HG03457 (cell line): ENCODE measurements around the gene FOXC2.
"Not testable (repeated sequence)": the region's sequence is repeated elsewhere in the genome, so short reads cannot be mapped to it uniquely, and the experiment has no call there.

Source experiments
- ATAC-seq: cut with Tn5 transposase; IDR thresholded peaks from one replicate; pipeline ENCODE4 v1.9.1; 2021; ENCODE audit warnings: moderate number of reproducible peaks; ENCODE audit not compliant: unreplicated experiment

FOXC2 gene

DNA sequence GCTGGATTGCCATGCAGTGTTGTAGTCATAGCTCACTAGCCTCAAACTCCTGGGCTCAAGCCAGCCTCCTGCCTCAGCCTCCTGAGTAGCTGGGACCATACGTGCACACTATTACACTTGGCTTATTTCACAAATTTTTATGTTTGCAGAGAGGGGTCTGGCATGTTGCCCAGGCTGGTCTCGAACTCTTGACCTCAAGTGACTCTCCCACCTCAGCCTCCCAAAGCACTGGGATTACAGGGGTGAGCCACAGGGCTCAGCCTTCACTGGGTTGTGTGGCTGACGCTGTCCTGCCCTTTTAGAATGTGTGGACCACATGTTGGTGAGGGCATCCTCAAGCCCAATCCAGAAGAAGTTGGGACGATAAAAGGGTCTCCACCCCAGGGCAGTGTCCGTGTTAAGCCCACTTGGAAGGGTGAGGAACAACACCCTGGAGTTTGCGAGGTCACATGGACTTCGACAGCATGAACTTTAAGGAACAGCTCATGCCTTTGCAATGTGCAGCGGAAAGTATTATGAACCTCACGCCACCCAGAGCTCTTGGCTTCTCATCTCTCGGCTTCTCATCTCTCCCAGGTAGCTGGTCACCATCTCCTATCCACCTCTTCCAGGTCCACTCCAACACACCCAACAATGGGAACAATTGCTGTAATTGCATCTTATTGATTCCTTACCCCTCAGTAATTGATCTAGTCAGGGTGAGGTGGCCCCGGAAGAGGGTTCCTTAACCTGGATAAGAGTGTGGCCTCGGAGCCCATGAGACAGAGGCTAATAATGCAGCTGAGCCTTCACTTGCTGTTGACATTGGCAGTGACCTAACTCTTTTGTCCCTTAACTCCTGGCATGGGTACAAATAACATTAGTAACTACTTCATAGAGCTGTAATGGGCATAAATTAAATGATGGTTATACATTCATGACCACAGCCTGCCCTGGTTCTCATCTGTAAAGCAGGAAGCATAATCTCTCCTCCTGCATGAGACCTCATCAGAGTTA lies 18.4 kb downstream of the FOXC2 start:
- no peak for ATAC-seq

DNA sequence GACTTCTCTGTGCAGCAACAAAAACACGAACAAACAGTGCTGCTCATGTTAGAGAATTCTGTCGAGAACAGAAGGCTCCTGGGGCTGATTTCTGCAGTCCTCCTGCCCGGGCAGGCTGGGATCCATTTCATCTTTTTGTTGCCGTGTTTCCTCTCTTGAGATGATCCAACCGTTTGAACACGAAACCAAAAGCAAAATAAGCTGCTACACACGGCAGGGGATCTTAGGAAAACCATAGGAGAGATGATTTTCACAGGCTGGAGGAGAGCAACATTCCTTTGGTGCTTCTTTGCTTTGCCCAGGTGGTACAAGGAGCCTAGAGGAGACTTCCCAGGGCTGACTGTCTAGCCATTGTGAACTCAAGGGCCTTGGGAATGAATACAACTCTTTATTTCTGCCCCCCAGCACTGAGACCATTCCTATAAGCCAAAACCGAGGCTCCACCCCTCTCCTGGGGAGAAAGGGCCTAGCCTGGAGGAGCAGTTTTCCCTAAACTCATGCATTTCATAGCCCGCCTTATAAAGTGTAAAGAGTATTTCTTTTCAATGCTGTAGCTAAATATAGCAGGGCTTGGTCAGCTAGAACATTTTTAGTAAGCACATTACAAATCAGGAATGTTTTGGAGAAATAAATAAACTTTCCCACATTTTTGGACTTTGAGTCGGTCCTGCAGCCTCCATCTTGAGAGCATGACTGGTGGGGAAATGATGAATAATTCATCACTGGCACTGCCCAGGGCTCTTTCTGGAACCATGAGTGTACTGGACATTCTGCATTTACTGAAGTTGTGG lies 19.4 kb downstream of the FOXC2 start:
- no peak for ATAC-seq

DNA sequence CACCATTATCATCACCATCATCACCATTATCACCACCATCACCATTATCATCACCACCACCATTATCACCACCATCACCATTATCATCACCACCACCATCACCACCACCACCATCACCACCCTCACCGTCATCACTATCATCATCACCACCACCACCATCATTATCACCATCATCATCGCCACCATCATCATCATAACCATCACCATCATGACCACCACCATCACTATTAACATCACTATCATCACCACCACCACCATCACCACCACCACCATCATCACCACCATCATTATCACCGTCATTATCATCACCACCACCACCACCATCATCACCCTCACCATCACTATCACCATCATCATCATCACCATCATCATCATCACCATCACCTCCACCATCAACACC lies 20.9 kb downstream of the FOXC2 start:
- no peak for ATAC-seq

DNA sequence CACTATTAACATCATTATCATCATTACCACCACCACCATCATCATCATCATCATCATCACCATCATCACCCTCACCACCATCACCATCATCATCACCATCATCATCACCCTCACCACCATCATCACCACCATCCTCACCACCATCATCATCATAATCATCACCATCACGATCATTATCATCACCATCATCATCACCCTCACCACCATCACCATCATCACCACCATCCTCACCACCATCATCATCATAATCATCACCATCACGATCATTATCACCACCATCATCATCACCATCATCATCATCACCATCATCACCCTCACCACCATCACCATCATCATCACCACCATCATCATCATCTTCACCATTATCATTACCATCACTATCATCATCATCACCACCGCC lies 21.3 kb downstream of the FOXC2 start:
- not testable (repeated sequence) for ATAC-seq

DNA sequence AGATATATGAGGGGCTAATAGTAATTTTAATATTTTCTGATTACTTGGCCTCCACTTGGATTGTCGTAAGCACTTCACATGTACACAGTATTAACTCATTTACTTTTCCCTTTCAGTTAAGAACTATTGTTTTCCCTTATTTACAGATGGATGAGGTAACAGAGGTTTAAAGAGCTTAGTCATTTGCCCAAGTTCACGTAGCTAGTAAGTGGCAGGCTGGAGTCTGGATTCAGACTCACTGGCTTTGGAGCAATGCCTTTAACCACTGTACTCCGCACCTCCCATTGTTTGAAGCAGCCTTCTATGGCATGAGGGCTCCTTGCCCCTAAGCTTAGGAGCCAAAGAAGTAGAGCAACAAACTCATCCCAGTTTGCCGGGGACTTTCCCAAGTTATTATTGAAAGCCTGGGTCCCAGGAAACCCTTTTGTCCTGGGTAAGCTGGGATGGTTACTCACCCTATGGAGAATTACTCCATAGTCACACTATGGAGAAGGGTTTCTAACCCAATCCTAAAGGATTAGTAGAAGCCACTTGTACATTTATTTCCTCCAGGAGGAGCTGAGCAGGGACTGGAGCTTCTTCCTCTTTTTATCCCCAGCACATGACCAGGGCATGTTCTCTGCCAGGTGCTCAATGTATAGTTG lies 24.0 kb downstream of the FOXC2 start:
- no peak for ATAC-seq

DNA sequence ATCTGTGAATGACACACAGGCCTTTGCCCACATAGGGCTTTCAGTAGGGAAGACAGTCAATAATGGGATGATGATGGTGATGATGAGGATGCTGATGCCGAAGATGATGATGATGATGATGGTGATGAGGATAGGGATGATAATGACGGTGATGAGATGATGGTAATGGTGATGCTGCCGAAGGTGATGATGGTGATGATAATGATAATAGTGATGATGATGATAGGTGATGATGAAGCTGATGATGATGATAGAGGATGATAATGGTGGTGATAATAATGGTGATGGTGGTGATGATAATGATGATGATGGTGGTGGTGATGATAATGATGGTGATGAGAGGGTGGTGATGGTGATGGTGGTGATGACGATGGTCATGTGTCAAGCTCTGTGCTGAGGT lies 24.6 kb downstream of the FOXC2 start:
- no peak for ATAC-seq

DNA sequence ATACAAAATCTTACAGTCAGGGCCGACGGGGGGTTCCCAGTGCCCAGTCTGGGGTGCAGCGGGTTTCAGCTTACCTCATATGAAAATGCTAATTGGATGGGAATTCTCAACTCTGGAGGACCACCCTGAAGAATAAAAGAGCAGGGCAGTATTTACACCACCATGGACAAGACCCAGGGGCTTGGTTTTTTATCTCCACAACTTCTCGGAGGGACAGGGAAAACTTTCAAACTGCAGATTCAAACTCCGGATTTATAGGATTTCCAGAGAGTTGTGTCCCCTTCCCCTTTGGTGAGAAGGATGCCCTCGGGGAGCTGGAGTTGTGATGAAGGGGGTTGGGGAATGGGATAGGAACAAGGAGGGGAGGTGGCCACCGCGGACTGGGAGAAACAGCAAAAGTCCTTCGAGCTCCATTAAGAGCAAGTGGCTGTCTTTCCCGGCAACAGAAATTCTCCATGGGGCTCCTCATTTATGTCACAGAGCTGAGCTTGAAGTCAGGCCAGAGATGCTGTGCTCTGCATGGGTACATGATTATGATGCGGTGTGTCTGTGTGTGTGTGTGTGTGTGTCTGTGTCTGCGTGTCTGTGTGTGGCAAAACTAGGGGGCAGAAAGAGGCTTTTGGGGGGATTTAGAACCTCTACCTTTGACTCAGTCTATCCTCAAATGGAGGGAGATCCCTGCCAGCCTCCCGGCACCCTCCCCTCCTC lies 27.4 kb downstream of the FOXC2 start:
- no peak for ATAC-seq

DNA sequence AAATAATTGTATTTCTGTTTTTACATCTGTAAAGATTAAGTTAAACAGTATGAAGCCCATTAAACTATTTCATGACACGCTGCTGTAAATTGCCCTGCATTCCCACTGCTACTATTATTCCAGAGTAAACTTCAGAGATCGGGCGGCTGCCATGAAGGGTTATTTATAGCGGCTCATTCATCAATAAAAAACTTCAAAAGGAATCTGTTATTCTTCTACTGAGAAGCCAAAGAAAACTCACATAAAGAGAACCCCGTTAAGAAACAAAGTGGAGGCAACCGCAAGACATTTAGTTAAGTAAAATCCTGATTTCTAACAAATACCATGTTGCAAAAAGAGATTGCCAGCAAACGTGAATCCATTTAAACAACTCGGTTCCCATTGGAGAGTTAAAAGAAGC lies 28.1 kb downstream of the FOXC2 start:
- no peak for ATAC-seq

DNA sequence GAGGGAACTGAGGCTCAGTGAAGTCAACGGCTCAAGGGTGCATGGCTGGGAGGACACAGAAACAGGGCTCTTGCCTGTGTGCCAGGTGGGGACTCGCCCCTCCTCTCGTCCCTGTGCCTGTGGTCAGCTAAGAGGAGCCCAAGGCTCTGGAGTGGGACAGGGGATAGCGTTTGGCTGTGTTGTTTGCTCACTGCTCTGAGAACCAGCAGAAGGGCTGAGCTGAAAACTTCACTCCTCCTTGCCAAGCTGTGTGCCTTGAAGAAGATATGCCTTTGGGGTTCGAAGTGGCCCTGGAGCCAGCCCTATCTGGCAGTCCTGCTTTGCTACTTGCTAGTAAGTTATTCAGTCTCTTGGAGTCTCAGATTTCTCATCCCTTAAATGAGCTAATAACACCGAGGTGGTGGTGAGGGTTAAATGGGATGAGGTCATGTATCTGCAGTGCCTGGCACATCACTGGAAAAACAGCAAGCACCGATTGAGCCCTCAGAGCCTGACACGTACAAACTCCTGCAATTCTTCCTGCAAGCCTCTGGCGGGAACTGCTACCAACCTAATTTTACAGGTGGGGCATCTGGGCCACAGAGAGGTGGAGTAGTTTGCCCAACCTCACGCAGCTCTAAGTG lies 29.5 kb downstream of the FOXC2 start:
- no peak for ATAC-seq

DNA sequence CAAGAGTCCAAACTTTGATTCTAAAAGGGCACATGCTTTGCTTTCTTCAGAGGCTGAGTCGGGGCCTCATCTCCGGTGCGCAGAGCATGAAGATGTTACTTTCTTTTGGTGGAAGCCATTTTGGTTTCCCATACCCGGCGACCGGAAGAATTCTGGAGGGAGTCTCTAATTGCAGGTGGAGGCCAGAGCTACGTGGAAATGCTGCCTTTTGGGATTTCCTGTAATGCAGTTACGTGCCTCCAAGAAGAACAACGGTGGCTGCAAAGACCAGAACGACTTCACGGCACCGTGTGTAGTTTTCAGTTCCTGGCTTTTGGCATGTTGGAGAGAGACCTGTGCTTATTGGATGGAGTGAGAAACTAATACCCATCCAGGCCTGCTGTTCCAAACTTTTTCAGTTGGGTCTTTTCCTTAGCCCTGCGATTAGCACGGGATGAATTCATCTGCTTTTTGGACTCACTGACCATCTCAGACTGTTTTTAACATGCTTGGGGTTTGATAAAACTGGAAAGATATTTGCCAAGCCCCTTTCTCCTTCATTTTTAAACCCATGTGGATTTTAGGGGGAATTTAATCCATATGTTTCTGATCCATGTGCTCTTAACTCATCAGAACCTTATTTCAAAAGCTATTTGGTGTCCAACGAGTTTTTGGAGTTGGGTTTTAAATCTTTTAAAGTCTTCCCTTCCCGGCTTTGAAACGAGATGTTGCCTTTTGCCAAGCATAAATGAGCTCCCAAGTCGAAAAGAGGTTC lies 30.7 kb downstream of the FOXC2 start:
- no peak for ATAC-seq

DNA sequence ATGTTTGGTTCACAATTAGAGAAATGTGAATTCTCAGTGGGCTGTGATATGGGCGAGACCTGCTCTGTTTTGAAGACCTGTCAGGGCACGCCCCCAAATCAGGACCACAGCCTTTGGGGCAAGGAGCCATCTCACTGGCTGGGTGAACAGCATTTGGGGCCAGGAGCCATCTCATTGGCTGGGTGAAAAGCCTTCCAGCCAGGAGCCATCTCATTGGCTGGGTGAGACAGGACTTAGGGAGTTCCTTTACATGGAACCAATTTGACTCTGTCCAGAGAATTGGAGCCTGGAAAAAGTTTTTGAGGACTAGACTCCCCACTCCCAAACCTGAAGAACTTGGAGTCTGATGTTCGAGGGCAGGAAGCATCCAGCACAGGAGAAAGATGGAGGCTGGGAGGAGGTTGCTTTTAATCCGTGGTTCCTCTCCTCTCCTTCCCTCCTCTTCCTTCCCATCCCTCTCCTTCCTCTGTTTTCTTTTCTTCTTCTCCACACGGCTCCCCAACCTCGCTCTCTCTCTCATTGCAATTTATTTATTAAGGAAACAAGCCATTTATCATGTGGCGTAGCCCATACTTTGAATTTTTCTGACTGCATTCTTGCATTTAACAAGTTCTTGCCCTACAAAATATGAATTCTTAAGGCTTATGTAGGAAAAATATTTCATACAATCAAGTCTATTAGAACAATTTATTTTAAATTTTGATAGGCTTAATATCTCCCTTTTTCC lies 31.4 kb downstream of the FOXC2 start:
- no peak for ATAC-seq

DNA sequence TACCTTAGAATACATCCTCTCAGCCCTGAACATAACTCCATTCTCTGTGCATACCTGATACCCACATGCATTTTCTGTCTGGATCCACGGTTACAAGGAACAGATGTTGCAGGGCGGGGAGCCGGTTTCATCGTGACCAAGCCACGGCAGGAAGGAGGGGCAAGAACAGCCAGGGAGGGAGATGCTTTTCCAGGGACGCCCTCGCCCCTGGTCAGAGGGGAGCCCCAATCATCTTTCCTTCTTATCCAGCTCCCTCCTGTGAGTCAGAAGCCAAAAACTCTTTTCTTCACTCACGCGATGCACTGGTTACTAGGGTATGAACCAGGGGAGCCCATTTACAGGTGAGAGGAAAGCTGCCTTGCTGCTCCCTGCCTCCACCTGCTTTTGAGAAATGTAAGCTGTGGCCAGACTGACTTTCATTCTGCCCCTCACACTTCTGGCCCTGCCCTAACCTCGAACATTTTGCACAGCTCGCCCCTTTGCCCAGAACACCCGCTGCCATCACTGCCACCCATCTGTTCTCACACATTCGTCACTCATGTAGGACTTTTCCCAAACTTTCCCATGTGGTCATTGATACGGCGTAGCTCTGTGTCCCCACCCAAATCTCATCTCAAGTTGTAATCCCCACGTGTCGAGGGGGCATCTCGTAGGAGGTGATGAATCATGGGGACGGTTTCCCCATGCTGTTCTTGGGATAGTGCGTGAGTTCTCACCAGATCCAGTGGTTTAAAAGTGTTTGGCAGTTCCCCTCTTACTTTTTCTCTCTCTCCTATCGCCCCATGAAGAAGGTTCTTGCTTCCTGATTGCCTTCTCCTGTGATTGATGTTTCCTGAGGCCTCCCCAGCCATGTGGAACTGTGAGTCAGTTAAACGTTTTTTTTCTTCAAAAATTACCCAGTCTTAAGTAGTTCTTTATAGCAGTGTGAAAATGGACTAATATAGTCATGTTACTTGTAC lies 32.3 kb downstream of the FOXC2 start:
- no peak for ATAC-seq

DNA sequence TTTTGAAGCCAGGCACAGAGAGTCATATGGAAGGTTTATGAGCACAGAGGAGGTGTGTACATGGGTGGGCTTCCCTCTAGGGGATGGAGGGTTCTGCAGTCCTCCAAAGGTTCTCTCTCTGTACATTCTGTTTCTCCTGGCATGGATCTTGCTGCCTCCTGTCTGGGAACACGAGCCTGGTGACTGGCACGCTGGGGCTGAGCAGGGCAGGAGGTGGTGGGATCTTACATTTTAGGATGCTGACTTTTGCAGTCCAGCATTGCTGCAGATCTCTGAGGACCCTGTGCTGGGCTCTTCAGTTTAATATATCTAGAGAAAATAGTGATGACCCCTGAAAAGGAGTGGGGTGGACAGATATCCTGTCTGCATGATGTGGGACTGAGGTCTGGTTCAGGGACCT lies 34.7 kb downstream of the FOXC2 start:
- ATAC-seq = no peak

DNA sequence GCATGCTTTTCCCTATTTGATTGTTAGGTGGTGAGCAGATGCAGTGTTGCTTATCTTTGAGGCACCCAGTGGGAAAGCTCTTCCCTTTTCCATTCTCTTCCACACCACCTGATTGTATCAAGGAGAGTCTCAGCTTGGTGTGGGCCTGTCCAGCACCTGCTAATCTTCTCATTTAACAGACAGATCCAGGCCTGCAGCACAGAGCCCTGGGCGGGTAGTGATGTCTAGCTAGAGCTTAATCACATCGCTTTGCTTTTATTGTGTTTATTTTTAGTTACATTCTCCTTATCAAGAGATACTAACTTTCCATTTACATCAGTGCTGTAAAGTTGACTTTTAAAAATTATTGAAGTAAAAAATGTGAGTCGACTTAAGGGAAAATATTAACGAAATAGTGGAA lies 35.9 kb downstream of the FOXC2 start:
- no peak for ATAC-seq

DNA sequence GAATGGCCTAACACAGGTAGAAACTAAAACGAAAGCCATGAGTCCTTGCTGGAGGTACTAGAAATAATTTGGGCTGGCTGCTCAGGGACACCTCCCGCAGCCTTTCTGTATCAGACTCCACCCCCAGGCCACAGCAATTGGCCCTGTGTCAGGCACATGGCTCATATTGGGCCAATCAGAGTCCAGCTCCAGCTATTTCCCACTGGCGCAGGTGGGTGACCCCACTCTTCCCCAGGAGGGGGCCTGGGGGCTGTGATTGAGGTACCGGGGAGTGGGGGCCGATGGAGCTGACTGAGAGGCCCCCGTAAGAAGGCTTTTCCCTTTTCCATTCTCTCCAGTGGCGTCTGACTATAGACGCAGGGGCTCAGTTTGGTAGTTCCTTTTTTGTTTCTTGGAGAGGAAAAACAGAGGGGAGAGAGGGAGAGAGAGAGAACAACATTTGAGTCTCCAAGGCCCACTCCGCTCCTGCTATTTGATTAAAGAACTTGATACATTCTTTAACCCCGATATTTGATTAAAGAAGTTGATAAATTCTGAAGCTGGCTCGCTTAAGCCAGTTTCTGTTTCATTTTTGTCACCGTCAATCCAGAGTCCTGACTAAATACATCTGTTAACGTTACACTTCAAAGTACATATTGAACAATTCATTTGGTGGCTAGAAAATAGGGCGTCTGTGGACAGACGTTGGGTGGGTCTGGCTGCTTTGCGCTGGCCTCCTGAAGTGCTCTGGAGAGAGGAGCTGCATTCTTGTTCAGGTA lies 38.0 kb downstream of the FOXC2 start:
- no peak for ATAC-seq

DNA sequence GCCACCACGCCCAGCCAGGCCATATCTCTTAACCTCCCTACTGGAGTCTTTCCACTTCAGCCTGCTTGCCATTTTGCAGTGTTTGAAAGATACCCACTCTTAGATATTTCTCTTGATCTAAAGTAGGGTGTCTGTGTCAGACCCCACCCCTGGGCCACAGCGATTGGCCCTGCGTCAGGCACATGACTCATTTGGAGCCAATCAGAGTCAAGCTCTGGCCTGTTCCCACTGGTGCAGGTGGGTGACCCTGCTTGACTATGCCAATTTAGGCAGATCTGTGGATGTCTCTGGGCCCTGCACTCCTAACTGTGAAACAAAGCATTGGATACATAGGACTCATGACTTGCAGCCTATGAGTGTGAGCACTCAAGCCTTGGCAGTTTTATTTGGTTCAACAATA lies 39.3 kb downstream of the FOXC2 start:
- ATAC-seq = no peak

DNA sequence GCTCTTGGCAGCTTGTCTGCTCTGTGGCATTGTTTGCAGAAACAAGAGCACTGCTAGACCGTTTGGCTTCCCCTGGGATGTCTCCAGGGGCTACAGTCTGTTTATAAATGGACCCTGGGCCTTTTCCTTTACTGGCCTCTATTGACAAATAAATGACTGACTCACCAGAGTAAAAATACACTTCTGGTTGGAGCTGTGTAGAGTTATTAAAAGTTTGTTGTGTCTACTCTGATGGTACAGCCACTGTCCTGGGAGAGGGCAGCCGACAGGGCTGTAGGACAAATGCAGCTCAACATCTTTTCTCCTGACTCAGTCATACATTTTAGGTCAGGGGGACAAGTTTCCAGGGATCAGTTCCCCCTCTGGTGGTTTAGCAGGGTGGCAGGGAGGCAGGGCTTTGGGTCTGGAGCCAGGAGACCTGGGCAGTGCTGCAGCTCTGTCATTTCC lies 41.7 kb downstream of the FOXC2 start:
- ATAC-seq = no peak
